Stimulated activated CD4-positive, alpha-beta T cell treated with anti-CD3 and anti-CD28 coated beads, Interleukin-1b, Interleukin-23, amount 100 ng/mL, for 1 hour (primary cell): ENCODE measurements around the gene PRKD2.
"Not testable (repeated sequence)": the region's sequence is repeated elsewhere in the genome, so short reads cannot be mapped to it uniquely, and the experiment has no call there.

Source experiments
- DNase-seq, 2 donors: peaks; one replicate each; pipeline ENCODE4 v3.0.0-alpha.2; 2020; ENCODE audit warnings: low read depth in 2 of 2

The PRKD2 gene

GRCh38 chr19:46724468-46724867 lies 7.6 kb upstream of the PRKD2 start:
- DNase-seq = no peak

GRCh38 chr19:46723471-46723870 lies 6.6 kb upstream of the PRKD2 start:
- DNase-seq = no peak

- no peak for DNase-seq
Observed at GRCh38 chr19:46723023-46723461, 6.1 kb upstream of the PRKD2 start.

- no peak for DNase-seq
Observed at GRCh38 chr19:46722421-46723022, 5.6 kb upstream of the PRKD2 start.

GRCh38 chr19:46722004-46722380 lies 5.1 kb upstream of the PRKD2 start:
- DNase-seq = no peak

GRCh38 chr19:46721269-46722003 lies 4.5 kb upstream of the PRKD2 start:
- no peak for DNase-seq

- DNase-seq = no peak
Observed at GRCh38 chr19:46720503-46721239, 3.8 kb upstream of the PRKD2 start.

GRCh38 chr19:46719629-46720502 lies 3.0 kb upstream of the PRKD2 start:
- no peak for DNase-seq

- no peak for DNase-seq
Observed at GRCh38 chr19:46718934-46719622, 2.2 kb upstream of the PRKD2 start.

GRCh38 chr19:46718157-46718933 lies 1.4 kb upstream of the PRKD2 start:
- no peak for DNase-seq

GRCh38 chr19:46717716-46718143 lies 816 bp upstream of the PRKD2 start:
- DNase-seq = no peak

GRCh38 chr19:46716672-46717033 lies 261 bp downstream of the PRKD2 start:
- DNase-seq = no peak

- no peak for DNase-seq
Observed at GRCh38 chr19:46715975-46716671, 791 bp downstream of the PRKD2 start.

GRCh38 chr19:46715620-46715974 lies 1.3 kb downstream of the PRKD2 start:
- DNase-seq = no peak

GRCh38 chr19:46714444-46715106 lies 2.3 kb downstream of the PRKD2 start:
- peak in 1 of 2 donors; percentile 27 for DNase-seq

GRCh38 chr19:46713781-46714443 lies 3.0 kb downstream of the PRKD2 start:
- peak in 1 of 2 donors; percentile 53 for DNase-seq

- DNase-seq = not testable (repeated sequence)
Observed at GRCh38 chr19:46712768-46713338, 4.1 kb downstream of the PRKD2 start.

GRCh38 chr19:46710687-46711086 lies 6.2 kb downstream of the PRKD2 start:
- no peak for DNase-seq
